Stimulated activated effector memory CD8-positive, alpha-beta T cell treated with anti-CD3 and anti-CD28 coated beads, Interleukin-12 subunit alpha, Interleukin-12 subunit beta, amount 100 ng/mL, for 72 hours (primary cell): ENCODE results near the gene CDC25C.
A peak's percentile ranks its signal among the peaks of the same experiment; 100 is the strongest.
"Not testable (repeated sequence)": the region's sequence is repeated elsewhere in the genome, so short reads cannot be mapped to it uniquely, and the experiment has no call there.

Experiments
- ATAC-seq: fragments of 150-1000 bp; cut with Tn5 transposase; 2 replicates; pipeline ENCODE4 v1.10.0; 2021
- DNase-seq, 2 donors: peaks; one replicate each; pipeline ENCODE4 v3.0.0; 2021 to 2022; ENCODE audit warnings: low spot score in 2 of 2
- H3K27ac Mint-ChIP-seq: one replicate; pipeline ENCODE4 v1.8.0; 2022; ENCODE audit warnings: mild to moderate bottlenecking, mixed read lengths
- H3K36me3 Mint-ChIP-seq: one replicate; pipeline ENCODE4 v1.8.0; 2022; ENCODE audit warnings: mild to moderate bottlenecking, mixed read lengths
- H3K4me1 Mint-ChIP-seq: one replicate; pipeline ENCODE4 v1.8.0; 2022; ENCODE audit warnings: mixed read lengths
- H3K4me3 Mint-ChIP-seq: one replicate; pipeline ENCODE4 v1.8.0; 2022; ENCODE audit warnings: mild to moderate bottlenecking, mixed read lengths
- H3K9me3 Mint-ChIP-seq: one replicate; pipeline ENCODE4 v1.8.0; 2022; ENCODE audit warnings: mixed read lengths

The CDC25C gene

GRCh38 chr5:138274189-138274853 lies 57.3 kb downstream of the CDC25C start, which contains the start of gene GFRA3:
Gene GFRA3 (minus strand): TSS chr5:138274621. CDS start chr5:138274424, 197 bp downstream.
- Mint-ChIP-seq H3K27ac (no peak within 1 kb of the TSS), H3K36me3 (no peaks in the 10 kb centered on the region), H3K4me1 (peaks cover 10% of the 10 kb centered on the region), H3K9me3 (no peaks in the 10 kb centered on the region), H3K4me3 (peak within 1 kb of the TSS; percentile 31)
- ATAC-seq (peak; percentile 63), DNase-seq (no peak)

GRCh38 chr5:138273834-138274188 lies 57.8 kb downstream of the CDC25C start:
- peak; percentile 9 for ATAC-seq
- H3K36me3 Mint-ChIP-seq: no peaks in the 10 kb centered on the region
- H3K4me3 Mint-ChIP-seq: peak overlapping the region; percentile 31
- no peak overlapping the region for H3K27ac Mint-ChIP-seq
- no peak for DNase-seq
- H3K4me1 Mint-ChIP-seq: peaks cover 10% of the 10 kb centered on the region
- no peaks in the 10 kb centered on the region for H3K9me3 Mint-ChIP-seq

- peaks cover 10% of the 10 kb centered on the region for H3K4me1 Mint-ChIP-seq
- no peaks in the 10 kb centered on the region for H3K36me3 Mint-ChIP-seq
- ATAC-seq (no peak), DNase-seq (no peak)
- H3K27ac Mint-ChIP-seq: no peak overlapping the region
- no peak overlapping the region for H3K4me3 Mint-ChIP-seq
- no peaks in the 10 kb centered on the region for H3K9me3 Mint-ChIP-seq
Observed at GRCh38 chr5:138272681-138273080, 58.9 kb downstream of the CDC25C start.

GRCh38 chr5:138271281-138271680 lies 60.3 kb downstream of the CDC25C start:
- Mint-ChIP-seq H3K9me3 (no peaks in the 10 kb centered on the region), H3K4me3 (no peak overlapping the region), H3K36me3 (no peaks in the 10 kb centered on the region), H3K27ac (no peak overlapping the region), H3K4me1 (peaks cover 10% of the 10 kb centered on the region)
- DNase-seq (no peak), ATAC-seq (no peak)

GRCh38 chr5:138264183-138264582 lies 67.4 kb downstream of the CDC25C start:
- H3K9me3 Mint-ChIP-seq: no peaks in the 10 kb centered on the region
- H3K4me3 Mint-ChIP-seq: no peak overlapping the region
- DNase-seq (no peak), ATAC-seq (no peak)
- no peaks in the 10 kb centered on the region for H3K36me3 Mint-ChIP-seq
- no peaks in the 10 kb centered on the region for H3K4me1 Mint-ChIP-seq
- no peak overlapping the region for H3K27ac Mint-ChIP-seq

GRCh38 chr5:138263581-138263980 lies 68.0 kb downstream of the CDC25C start:
- Mint-ChIP-seq H3K36me3 (no peaks in the 10 kb centered on the region), H3K9me3 (no peaks in the 10 kb centered on the region), H3K4me1 (no peaks in the 10 kb centered on the region), H3K4me3 (no peak overlapping the region), H3K27ac (no peak overlapping the region)
- DNase-seq (no peak), ATAC-seq (peak; percentile 68)

- Mint-ChIP-seq H3K27ac (no peak overlapping the region), H3K9me3 (no peaks in the 10 kb centered on the region), H3K4me3 (no peak overlapping the region), H3K4me1 (no peaks in the 10 kb centered on the region), H3K36me3 (no peaks in the 10 kb centered on the region)
- ATAC-seq: no peak
- DNase-seq: no peak
Observed at GRCh38 chr5:138258704-138259292, 72.8 kb downstream of the CDC25C start.

- H3K9me3 Mint-ChIP-seq: no peaks in the 10 kb centered on the region
- ATAC-seq: no peak
Observed at GRCh38 chr5:138257583-138257982, 74.0 kb downstream of the CDC25C start.

GRCh38 chr5:138252944-138253343 lies 78.7 kb downstream of the CDC25C start:
- H3K9me3 Mint-ChIP-seq: no peaks in the 10 kb centered on the region
- no peak overlapping the region for H3K27ac Mint-ChIP-seq
- no peaks in the 10 kb centered on the region for H3K4me1 Mint-ChIP-seq
- H3K36me3 Mint-ChIP-seq: no peaks in the 10 kb centered on the region
- DNase-seq (no peak), ATAC-seq (no peak)
- no peak overlapping the region for H3K4me3 Mint-ChIP-seq

More at GRCh38 chr5:138257583-138257982, 74.0 kb downstream of the CDC25C start:
- Mint-ChIP-seq H3K4me1 (no peaks in the 10 kb centered on the region), H3K36me3 (no peaks in the 10 kb centered on the region), H3K4me3 (no peak overlapping the region), H3K27ac (no peak overlapping the region)
- DNase-seq: no peak

GRCh38 chr5:138247800-138248199 lies 83.8 kb downstream of the CDC25C start:
- H3K4me1 Mint-ChIP-seq, H3K9me3 Mint-ChIP-seq: not testable (repeated sequence)

GRCh38 chr5:138246822-138247221 lies 84.8 kb downstream of the CDC25C start:
- H3K27ac Mint-ChIP-seq: no peak overlapping the region

More at GRCh38 chr5:138247800-138248199, 83.8 kb downstream of the CDC25C start:
- H3K27ac Mint-ChIP-seq, H3K4me3 Mint-ChIP-seq, ATAC-seq, DNase-seq, H3K36me3 Mint-ChIP-seq: not testable (repeated sequence)

GRCh38 chr5:138246334-138246733 lies 85.3 kb downstream of the CDC25C start:
- DNase-seq: no peak
- no peak overlapping the region for H3K27ac Mint-ChIP-seq
- no peak for ATAC-seq
- H3K9me3 Mint-ChIP-seq: no peaks in the 10 kb centered on the region
- no peak overlapping the region for H3K4me3 Mint-ChIP-seq
- H3K36me3 Mint-ChIP-seq: no peaks in the 10 kb centered on the region
- peaks cover 9% of the 10 kb centered on the region for H3K4me1 Mint-ChIP-seq

More at GRCh38 chr5:138246822-138247221, 84.8 kb downstream of the CDC25C start:
- Mint-ChIP-seq H3K9me3 (no peaks in the 10 kb centered on the region), H3K4me1 (peaks cover 5% of the 10 kb centered on the region), H3K4me3 (no peak overlapping the region), H3K36me3 (no peaks in the 10 kb centered on the region)
- ATAC-seq (no peak), DNase-seq (no peak)

- ATAC-seq: no peak
- no peak overlapping the region for H3K27ac Mint-ChIP-seq
- no peak overlapping the region for H3K4me3 Mint-ChIP-seq
- H3K4me1 Mint-ChIP-seq: peaks cover 15% of the 10 kb centered on the region
- H3K36me3 Mint-ChIP-seq: no peaks in the 10 kb centered on the region
- DNase-seq: no peak
- H3K9me3 Mint-ChIP-seq: no peaks in the 10 kb centered on the region
Observed at GRCh38 chr5:138245717-138246116, 85.9 kb downstream of the CDC25C start.

- peaks cover 19% of the 10 kb centered on the region for H3K4me1 Mint-ChIP-seq
- H3K9me3 Mint-ChIP-seq: no peaks in the 10 kb centered on the region
- ATAC-seq: no peak
- DNase-seq: no peak
- H3K36me3 Mint-ChIP-seq: no peaks in the 10 kb centered on the region
- no peak overlapping the region for H3K27ac Mint-ChIP-seq
- no peak overlapping the region for H3K4me3 Mint-ChIP-seq
Observed at GRCh38 chr5:138243794-138244193, 87.8 kb downstream of the CDC25C start.

GRCh38 chr5:138241688-138242571 lies 89.7 kb downstream of the CDC25C start:
- no peak overlapping the region for H3K27ac Mint-ChIP-seq
- DNase-seq (no peak), ATAC-seq (peak; percentile 35)
- no peaks in the 10 kb centered on the region for H3K36me3 Mint-ChIP-seq
- H3K4me1 Mint-ChIP-seq: peaks cover 19% of the 10 kb centered on the region
- H3K9me3 Mint-ChIP-seq: no peaks in the 10 kb centered on the region
- H3K4me3 Mint-ChIP-seq: peak overlapping the region; percentile 18
